HCT116 (cell line): ENCODE measurements around the gene CTCFL. TPM values are rescaled to one million over a fixed set of nuclear protein-coding genes. Genes with fewer than 3 reads are reported as not detected.
A peak's percentile ranks its signal among the peaks of the same experiment; 100 is the strongest.

Source experiments
- ATAC-seq: fragments of 200-7000 bp; cut with Tn5 transposase; 2 replicates; pipeline ENCODE4 v1.9.1; 2020; ENCODE audit warnings: mild to moderate bottlenecking, moderate library complexity
- BruUV-seq: library from RNA; stranded (reverse); fragments of 400-500 nt; replicated peaks from 2 replicates; lab custom pipeline; 2021; lab: Mats Ljungman, UMichigan
- CTCF ChIA-PET: fragments of 300-600 bp; sonication (Branson Sonifier 250); formaldehyde crosslinking; loops from one replicate; lab custom pipeline; 2021; ENCODE audit warnings: antibody characterized with exemption; lab: Charles Lee
- POLR2A ChIA-PET: fragments of 300-600, 350-600 bp; sonication (Branson Sonifier 250); formaldehyde crosslinking; loops from one replicate; lab custom pipeline; 2021; ENCODE audit warnings: antibody characterized with exemption; lab: Charles Lee
- RAD21 ChIA-PET, 2 experiments: fragments of 300-600 bp; sonication (Branson Sonifier 250); formaldehyde crosslinking; loops; one replicate each; lab custom pipeline; 2023; ENCODE audit warnings: low total read pairs in 2 of 2; ENCODE audit not compliant: uncharacterized antibody in 2 of 2, unreplicated experiment in 2 of 2, low non-redundant PET in 1 of 2; lab: Charles Lee
- DNase-seq: peaks from one replicate; pipeline ENCODE4 v3.0.0-alpha.2; 2010; ENCODE audit warnings: low read depth, low spot score
- H2AFZ ChIP-seq: fragments of 200-600 bp; shearing (Covaris generic), sonication (generic); 2 replicates; pipeline ENCODE4 v1.6.1; 2017; ENCODE audit warnings: low read depth, mixed run types, mixed read lengths, antibody characterized with exemption, low read length; ENCODE audit not compliant: poor library complexity, severe bottlenecking
- H3K27ac ChIP-seq: 2 replicates; pipeline ENCODE4 v1.5.1; 2012; ENCODE audit warnings: low read depth, low read length
- H3K27me3 ChIP-seq: fragments of 200-600 bp; sonication (generic); 2 replicates; pipeline ENCODE4 v1.6.1; 2016; ENCODE audit warnings: mixed run types, low read length, mixed read lengths; ENCODE audit not compliant: insufficient read depth
- H3K36me3 ChIP-seq, 2 experiments: fragments of 200-500 bp in 1 of 2; fragments of 200-600 bp in 1 of 2; sonication (Bioruptor generic) in 1 of 2; sonication (generic) in 1 of 2; 2 replicates each; pipeline versions ENCODE4 v1.5.1 to v1.6.1; 2014 to 2016; ENCODE audit warnings: low read length in 2 of 2, inconsistent platforms in 1 of 2, mixed read lengths in 1 of 2, mixed run types in 1 of 2; ENCODE audit not compliant: insufficient read depth in 2 of 2, control insufficient read depth in 1 of 2
- H3K4me1 ChIP-seq, 2 experiments: fragments of 200-600 bp in 1 of 2; sonication (generic) in 1 of 2; 2 replicates each; pipeline versions ENCODE4 v1.5.1 to v1.6.1; 2012 to 2017; ENCODE audit warnings: low read length in 2 of 2, inconsistent platforms in 1 of 2, mild to moderate bottlenecking in 1 of 2, mixed read lengths in 1 of 2, mixed run types in 1 of 2, moderate library complexity in 1 of 2; ENCODE audit not compliant: insufficient read depth in 2 of 2, control insufficient read depth in 1 of 2
- H3K4me2 ChIP-seq: fragments of 200-600 bp; sonication (generic); 2 replicates; pipeline ENCODE4 v1.6.1; 2017; ENCODE audit warnings: mixed run types, low read length, mixed read lengths
- H3K4me3 ChIP-seq, 2 experiments: fragments of 200-600 bp in 1 of 2; sonication (generic) in 1 of 2; replicated peaks in 1 of 2; 2 replicates each; pipeline ENCODE4 v1.5.1; 2011 to 2016; ENCODE audit warnings: low read length in 2 of 2, control low read depth in 1 of 2, low read depth in 1 of 2, mild to moderate bottlenecking in 1 of 2, mixed read lengths in 1 of 2, mixed run types in 1 of 2
- H3K79me2 ChIP-seq: fragments of 200-600 bp; sonication (generic); 2 replicates; pipeline ENCODE4 v1.6.1; 2017; ENCODE audit warnings: mild to moderate bottlenecking, mixed run types, low read length, moderate library complexity, mixed read lengths; ENCODE audit not compliant: insufficient read depth
- H3K9ac ChIP-seq: fragments of 200-600 bp; sonication (generic); 2 replicates; pipeline ENCODE4 v1.6.1; 2016; ENCODE audit warnings: low read length, mixed read lengths
- H3K9me2 ChIP-seq: fragments of 200-600 bp; sonication (generic), shearing (Covaris generic); 2 replicates; pipeline ENCODE4 v1.6.1; 2017; ENCODE audit warnings: mixed run types, mild to moderate bottlenecking, moderate library complexity; ENCODE audit not compliant: insufficient read depth
- H3K9me3 ChIP-seq, 2 experiments: fragments of 200-500 bp in 1 of 2; fragments of 200-600 bp in 1 of 2; sonication (Bioruptor generic) in 1 of 2; sonication (generic) in 1 of 2; 2 replicates each; pipeline ENCODE4 v1.6.1; 2014 to 2017; ENCODE audit warnings: low read length in 2 of 2, mixed read lengths in 2 of 2, inconsistent platforms in 1 of 2, low read depth in 1 of 2, mild to moderate bottlenecking in 1 of 2, mixed run types in 1 of 2, moderate library complexity in 1 of 2; ENCODE audit not compliant: control insufficient read depth in 1 of 2, insufficient read depth in 1 of 2
- H4K20me1 ChIP-seq: fragments of 200-600 bp; sonication (generic), shearing (Covaris generic); 2 replicates; pipeline ENCODE4 v1.6.1; 2017; ENCODE audit warnings: mixed run types, mild to moderate bottlenecking, moderate library complexity; ENCODE audit not compliant: insufficient read depth
- CBX3 ChIP-seq: IDR thresholded peaks from 2 replicates; pipeline ENCODE4 v1.6.1; 2012; ENCODE audit warnings: low read depth
- CEBPB ChIP-seq: IDR thresholded peaks from 2 replicates; pipeline ENCODE4 v1.6.1; 2012; ENCODE audit warnings: low read depth
- CTCF ChIP-seq, 3 experiments: fragments of 200-600 bp in 1 of 3; sonication (generic) in 1 of 3; IDR thresholded peaks in 2 of 3; conservative IDR thresholded peaks in 1 of 3; 2 replicates each; pipeline ENCODE4 v1.5.1; 2012 to 2017; ENCODE audit warnings: low read depth in 2 of 3, low read length in 2 of 3, antibody characterized with exemption in 1 of 3, borderline replicate concordance in 1 of 3, control low read depth in 1 of 3, mild to moderate bottlenecking in 1 of 3, mixed read lengths in 1 of 3, mixed run types in 1 of 3, moderate library complexity in 1 of 3; ENCODE audit not compliant: insufficient read depth in 1 of 3
- FOSL1 ChIP-seq: IDR thresholded peaks from 2 replicates; pipeline ENCODE4 v1.6.1; 2012; ENCODE audit warnings: low read depth
- MAX ChIP-seq: IDR thresholded peaks from 2 replicates; pipeline ENCODE4 v1.6.1; 2012
- POLR2A ChIP-seq: IDR thresholded peaks from 2 replicates; pipeline ENCODE4 v1.7.0; 2011; ENCODE audit warnings: borderline replicate concordance; ENCODE audit not compliant: insufficient read depth, insufficient read length; ENCODE audit errors: extremely low read depth
- POLR2AphosphoS5 ChIP-seq: IDR thresholded peaks from 2 replicates; pipeline ENCODE4 v1.6.1; 2011; ENCODE audit warnings: mild to moderate bottlenecking, low read depth, low read length, moderate library complexity
- RAD21 ChIP-seq: IDR thresholded peaks from 2 replicates; pipeline ENCODE4 v1.6.1; 2012; ENCODE audit warnings: low read depth, mild to moderate bottlenecking
- REST ChIP-seq: IDR thresholded peaks from 2 replicates; pipeline ENCODE4 v1.6.1; 2012; ENCODE audit warnings: low read depth
- SIN3A ChIP-seq: IDR thresholded peaks from 2 replicates; pipeline ENCODE4 v1.6.1; 2012; ENCODE audit warnings: low read depth
- SP1 ChIP-seq: IDR thresholded peaks from 2 replicates; pipeline ENCODE4 v1.6.1; 2012; ENCODE audit warnings: low read depth
- SRF ChIP-seq: IDR thresholded peaks from 2 replicates; pipeline ENCODE4 v1.6.1; 2012; ENCODE audit warnings: low read depth
- TCF7L2 ChIP-seq: IDR thresholded peaks from 2 replicates; pipeline ENCODE4 v1.7.0; 2011; ENCODE audit warnings: borderline replicate concordance, inconsistent platforms; ENCODE audit not compliant: insufficient read depth, insufficient read length; ENCODE audit errors: extremely low read depth
- intact Hi-C: fragments of 100-400 bp; cut with micrococcal nuclease; formaldehyde crosslinking; loops from 2 replicates; pipeline ENCODE4 v1.10.0; 2022
- total RNA-seq: library from RNA; stranded (reverse); gene quantifications from one replicate; pipeline ENCODE4 v1.2.1, GENCODE V29; 2021; ENCODE audit not compliant: unreplicated experiment

Gene CTCFL
- total RNA-seq, 1 experiment from 2014 or later: 0.34 TPM

- no peak for TF ChIP-seq RAD21
- no peak for TF ChIP-seq FOSL1
- TF ChIP-seq TCF7L2: no peak
- no peak for TF ChIP-seq POLR2A
- no peak for TF ChIP-seq SIN3A
- no peak for TF ChIP-seq SP1
- TF ChIP-seq CEBPB: no peak
- no peak for TF ChIP-seq POLR2AphosphoS5
- TF ChIP-seq MAX: no peak
- TF ChIP-seq CBX3: no peak
- H3K9me2 ChIP-seq: no peaks in the 10 kb centered on the region
- RAD21 ChIA-PET: interaction anchor here in 1 of 2 experiments (0.6 kb wide), 1 partner anchor 862 kb away, joined by 3 read pairs; the partner anchor contains the start of gene VAPB
- H3K4me1 ChIP-seq: no peaks in the 10 kb centered on the region
- no peaks in the 10 kb centered on the region for H3K9me3 ChIP-seq
- CTCF ChIA-PET: interaction anchor here (1.1 kb wide), 1 partner anchor 42 kb away, joined by 3 read pairs; no protein-coding TSS in a partner anchor
- H3K27ac ChIP-seq: no peak overlapping the region
- no peak overlapping the region for H3K4me3 ChIP-seq
- POLR2A ChIA-PET: no interaction called here
- no peak overlapping the region for H3K9ac ChIP-seq
- intact Hi-C loops: no loop called here
- no peak overlapping the region for H2AFZ ChIP-seq
- H3K27me3 ChIP-seq: no peaks in the 10 kb centered on the region
- ATAC-seq: no peak
- no peaks in the 10 kb centered on the region for H3K36me3 ChIP-seq
- no peak for DNase-seq
- H3K79me2 ChIP-seq: no peaks in the 10 kb centered on the region
- no peaks in the 10 kb centered on the region for H4K20me1 ChIP-seq
- no peak overlapping the region for H3K4me2 ChIP-seq
- no TSS peak for BruUV-seq
These were observed 2.0 kb upstream of the CTCFL start for GRCh38 chr20:57526885-57527460.

- H2AFZ ChIP-seq: no peak overlapping the region
- ATAC-seq: peak; percentile 76
- H3K36me3 ChIP-seq: no peaks in the 10 kb centered on the region
- TF ChIP-seq REST (no peak), SP1 (no peak), CEBPB (no peak), POLR2A (no peak), MAX (no peak), CTCF (IDR thresholded peaks at IDR 0.05 in 2 of 3, conservative IDR thresholded peaks at IDR 0.05 in 1 of 3; ENCODE audit: borderline replicate concordance in 1 of 3, insufficient read depth in 1 of 3, low read depth in 2 of 3, low read length in 2 of 3) (peak; percentile 46 to 83 (median 49)), SRF (no peak)
These were observed 1.3 kb upstream of the CTCFL start for GRCh38 chr20:57526087-57526884.

More at GRCh38 chr20:57526087-57526884, 1.3 kb upstream of the CTCFL start:
- H3K9me3 ChIP-seq: no peaks in the 10 kb centered on the region
- ChIA-PET RAD21 (interaction anchor here in 1 of 2 experiments (0.6 kb wide), 1 partner anchor 863 kb away, joined by 3 read pairs; the partner anchor contains the start of gene VAPB), POLR2A (no interaction called here), CTCF (no interaction called here)
- H3K27me3 ChIP-seq: no peaks in the 10 kb centered on the region
- H3K9me2 ChIP-seq: no peaks in the 10 kb centered on the region
- H3K4me1 ChIP-seq: no peaks in the 10 kb centered on the region
- no peak overlapping the region for H3K27ac ChIP-seq
- intact Hi-C loops: no loop called here
- BruUV-seq: no TSS peak
- no peak overlapping the region for H3K4me2 ChIP-seq
- peak; percentile 15 for DNase-seq
- H3K79me2 ChIP-seq: no peaks in the 10 kb centered on the region
- no peaks in the 10 kb centered on the region for H4K20me1 ChIP-seq
- no peak overlapping the region for H3K9ac ChIP-seq
- H3K4me3 ChIP-seq: no peak overlapping the region
